GM12878 (cell line): ENCODE data around the gene XYLB. TPM values are rescaled to one million over a fixed set of nuclear protein-coding genes. Genes with fewer than 3 reads are reported as not detected.

Experiments used
- ATAC-seq: fragments of 200-7000 bp; cut with Tn5 transposase; 3 replicates; pipeline ENCODE4 v1.9.1; 2020; ENCODE audit warnings: mild to moderate bottlenecking, moderate library complexity
- BruUV-seq: library from RNA; stranded (reverse); fragments of 400-500 nt; replicated peaks from 2 replicates; lab custom pipeline; 2021; lab: Mats Ljungman, UMichigan
- CTCF ChIA-PET: fragments of 300-600 bp; sonication (Branson Sonifier 250); formaldehyde crosslinking; extraction: SDS; loops from one replicate; lab custom pipeline; 2021; ENCODE audit warnings: inconsistent platforms; lab: Yijun Ruan, JAX
- POLR2A ChIA-PET: fragments of 350-600 bp; formaldehyde crosslinking; extraction: SDS; loops from one replicate; lab custom pipeline; 2021; ENCODE audit warnings: inconsistent platforms; lab: Charles Lee
- RAD21 ChIA-PET: fragments of 300-600 bp; sonication (Branson Sonifier 250); formaldehyde crosslinking; loops from one replicate; lab custom pipeline; 2023; ENCODE audit warnings: antibody characterized with exemption; ENCODE audit not compliant: unreplicated experiment; lab: Charles Lee
- SMC1A ChIA-PET: fragments of 300-600 bp; sonication (Branson Sonifier 250); formaldehyde crosslinking; loops from one replicate; lab custom pipeline; 2023; ENCODE audit not compliant: unreplicated experiment, uncharacterized antibody; lab: Charles Lee
- DNase-seq: peaks from one replicate; pipeline ENCODE4 v3.0.0-alpha.2; 2011; ENCODE audit warnings: low read depth, low spot score
- FAIRE-seq: peaks from 3 replicates; lab custom pipeline; 2011; peaks lifted over from hg19 to GRCh38; lab: Jason Lieb, UNC
- H2AFZ ChIP-seq: 2 replicates; pipeline ENCODE4 v1.6.0; 2011; ENCODE audit warnings: low read depth, low read length, control low read depth; ENCODE audit not compliant: control insufficient read depth
- H3K27ac ChIP-seq: 2 replicates; pipeline ENCODE4 v1.5.1; 2011; ENCODE audit warnings: control low read depth; ENCODE audit not compliant: control insufficient read depth, insufficient read depth
- H3K27me3 ChIP-seq, 2 experiments: replicated peaks in 1 of 2; 2 replicates each; pipeline versions ENCODE4 v1.6.0 to v1.6.1; 2011; ENCODE audit warnings: low read length in 1 of 2; ENCODE audit not compliant: control insufficient read depth in 2 of 2, insufficient read depth in 2 of 2
- H3K36me3 ChIP-seq, 2 experiments: 2 replicates each; pipeline ENCODE4 v1.5.1; 2011; ENCODE audit warnings: low read length in 1 of 2; ENCODE audit not compliant: control insufficient read depth in 2 of 2, insufficient read depth in 2 of 2
- H3K4me1 ChIP-seq: 2 replicates; pipeline ENCODE4 v1.6.1; 2011; ENCODE audit warnings: mild to moderate bottlenecking, low read length, moderate library complexity, mixed read lengths; ENCODE audit not compliant: control insufficient read depth, insufficient read depth
- H3K4me2 ChIP-seq: 2 replicates; pipeline ENCODE4 v1.6.0; 2011; ENCODE audit warnings: control low read depth; ENCODE audit not compliant: control insufficient read depth, insufficient read depth
- H3K4me3 ChIP-seq: fragments of 200-600 bp; sonication (generic); 2 replicates; pipeline ENCODE4 v1.5.1; 2016
- H3K79me2 ChIP-seq: 2 replicates; pipeline ENCODE4 v1.6.0; 2011; ENCODE audit warnings: low read length; ENCODE audit not compliant: control insufficient read depth, insufficient read depth
- H3K9ac ChIP-seq: 2 replicates; pipeline ENCODE4 v1.8.0; 2011; ENCODE audit warnings: low read length, control low read depth, mixed read lengths; ENCODE audit not compliant: control insufficient read depth, insufficient read depth
- H3K9me3 ChIP-seq: replicated peaks from 3 replicates; pipeline ENCODE4 v1.5.1; 2011; ENCODE audit warnings: mild to moderate bottlenecking, low read length; ENCODE audit not compliant: control insufficient read depth, insufficient read depth
- H4K20me1 ChIP-seq: 2 replicates; pipeline ENCODE4 v1.6.0; 2011; ENCODE audit not compliant: control insufficient read depth, insufficient read depth
- HCFC1 ChIP-seq: fragments of 150-350 bp; IDR thresholded peaks from 2 replicates; pipeline ENCODE4 v1.6.1; 2014; ENCODE audit warnings: low read length
- IRF3 ChIP-seq: fragments of 450-650 bp; IDR thresholded peaks from 2 replicates; pipeline ENCODE4 v1.6.1; 2014; ENCODE audit warnings: mild to moderate bottlenecking
- MEF2B ChIP-seq: fragments of 450-650 bp; IDR thresholded peaks from 2 replicates; pipeline ENCODE4 v1.6.1; 2018; ENCODE audit warnings: mild to moderate bottlenecking, moderate library complexity; ENCODE audit not compliant: partially characterized antibody, poor library complexity, severe bottlenecking
- MLLT1 ChIP-seq: fragments of 450-650 bp; IDR thresholded peaks from 2 replicates; pipeline ENCODE4 v1.6.1; 2016; ENCODE audit warnings: mild to moderate bottlenecking
- RAD21 ChIP-seq: IDR thresholded peaks from 2 replicates; pipeline ENCODE4 v1.6.1; 2011; ENCODE audit warnings: mild to moderate bottlenecking, low read depth, low read length, moderate library complexity; ENCODE audit not compliant: insufficient read depth
- TARDBP ChIP-seq: IDR thresholded peaks from 2 replicates; pipeline ENCODE4 v1.6.1; 2016; ENCODE audit warnings: borderline replicate concordance
- YBX1 ChIP-seq: fragments of 450-650 bp; IDR thresholded peaks from 2 replicates; pipeline ENCODE4 v1.6.1; 2016; ENCODE audit warnings: antibody characterized with exemption
- ZNF687 ChIP-seq: fragments of 450-650 bp; IDR thresholded peaks from 2 replicates; pipeline ENCODE4 v1.6.1; 2017; ENCODE audit warnings: mild to moderate bottlenecking, moderate library complexity
- WGBS: methylation state at CpG from one replicate; pipeline ENCODE4 v1.1.6; 2016; ENCODE audit warnings: low lambda C conversion rate; ENCODE audit not compliant: insufficient replicate concordance, insufficient coverage; ENCODE audit errors: missing lambda C conversion rate; 5-methylcytosine and 5-hydroxymethylcytosine counted together
- in situ Hi-C: fragments of 300-500 bp; cut with MboI; formaldehyde crosslinking; loops from 9 replicates; pipeline ENCODE4 v1.14.3; 2018; ENCODE audit warnings: mixed read lengths
- intact Hi-C: fragments of 100-400 bp; cut with micrococcal nuclease; formaldehyde crosslinking; loops from one replicate; pipeline ENCODE4 v1.14.2; 2022; ENCODE audit not compliant: unreplicated experiment
- polyA plus RNA-seq, 11 experiments: library from polyadenylated mRNA; depleted of rRNA in 4 of 11; unstranded in 6 of 11; stranded (reverse) in 5 of 11; fragments of >200 nt; fragmentation: Nextera tagmentation in 4 of 11; fragmentation: Illumina TruSeq in 1 of 11; extraction: Ambion mirVana in 4 of 11; extraction: Trizol in 1 of 11; gene quantifications; 1 replicate in 1 of 11; 2 replicates in 10 of 11; pipeline versions ENCODE4 v1.2.1 to v1.2.3, GENCODE V29; 2011 to 2016; ENCODE audit warnings: inconsistent platforms in 2 of 11, missing spikeins in 2 of 11, low read depth in 1 of 11
- total RNA-seq, 4 experiments: library from RNA; depleted of rRNA in 3 of 4; stranded (reverse); fragments of >200 nt in 3 of 4; fragmentation: Illumina TruSeq in 1 of 4; extraction: Trizol in 1 of 4; gene quantifications; 2 replicates each; pipeline versions ENCODE4 v1.2.1 to v1.2.3, GENCODE V29; 2013 to 2021

The XYLB gene
- total and polyA plus RNA-seq, 10 of the 15 experiments (the other 5 are each of a cell fraction or from before 2014, with no cell fraction given) = 0.60 to 6.1 (median 3.5) TPM

GRCh38 chr3:38382506-38383080 is 36.0 kb downstream of the XYLB start:
- ATAC-seq = no peak

More at GRCh38 chr3:38382506-38383080, 36.0 kb downstream of the XYLB start:
- H4K20me1 ChIP-seq = no peaks in the 10 kb centered on the region
- no peaks in the 10 kb centered on the region for H3K79me2 ChIP-seq
- H3K27me3 ChIP-seq = no peaks in the 10 kb centered on the region
- H3K4me1 ChIP-seq = no peaks in the 10 kb centered on the region
- ChIA-PET RAD21 (no interaction called here), CTCF (no interaction called here), POLR2A (no interaction called here), SMC1A (no interaction called here)
- peaks cover 5 to 8% of the 10 kb centered on the region in 2 experiments; a peak in 3 of 4 replicates for H3K36me3 ChIP-seq
- H2AFZ ChIP-seq = no peak overlapping the region
- H3K9ac ChIP-seq = no peak overlapping the region
- no peaks in the 10 kb centered on the region; the same call in 2 of the 3 replicates for H3K9me3 ChIP-seq
- in situ Hi-C loops = no loop called here
- no peak overlapping the region for H3K27ac ChIP-seq
- intact Hi-C loops = no loop called here
- TF ChIP-seq MLLT1 (no peak), ZNF687 (no peak), MEF2B (no peak), TARDBP (no peak), HCFC1 (no peak), RAD21 (no peak), IRF3 (no peak), YBX1 (no peak)
- H3K4me2 ChIP-seq = no peak overlapping the region
- FAIRE-seq (no peak), DNase-seq (no peak)
- BruUV-seq = no TSS peak
- 79% methylated on average over 7 of the region's 7 CpGs for WGBS
- no peak overlapping the region for H3K4me3 ChIP-seq
